PC-3 (cell line): Measurements from ENCODE around the gene ZNF766.

Experiments used
- EZH2 ChIP-seq: fragments of 300-600 bp; sonication (generic); IDR thresholded peaks from one replicate; pipeline ENCODE4 v1.6.1; 2017; ENCODE audit warnings: antibody characterized with exemption, mild to moderate bottlenecking, low read length; ENCODE audit not compliant: unreplicated experiment
- EZH2phosphoT487 ChIP-seq: fragments of 300-600 bp; sonication (generic); IDR thresholded peaks from 2 replicates; pipeline ENCODE4 v1.6.1; 2018; ENCODE audit warnings: mild to moderate bottlenecking, antibody characterized with exemption, low read length, borderline replicate concordance
- TF ChIP-seq, protein P1 (sequence below): fragments of 300-600 bp; sonication (generic); conservative IDR thresholded peaks from 2 replicates; pipeline ENCODE4 v1.5.1; 2017; ENCODE audit warnings: antibody characterized with exemption, low read depth, mild to moderate bottlenecking, low read length

- TF ChIP-seq EZH2 (no peak), EZH2phosphoT487 (no peak)
- TF ChIP-seq, protein P1, sequence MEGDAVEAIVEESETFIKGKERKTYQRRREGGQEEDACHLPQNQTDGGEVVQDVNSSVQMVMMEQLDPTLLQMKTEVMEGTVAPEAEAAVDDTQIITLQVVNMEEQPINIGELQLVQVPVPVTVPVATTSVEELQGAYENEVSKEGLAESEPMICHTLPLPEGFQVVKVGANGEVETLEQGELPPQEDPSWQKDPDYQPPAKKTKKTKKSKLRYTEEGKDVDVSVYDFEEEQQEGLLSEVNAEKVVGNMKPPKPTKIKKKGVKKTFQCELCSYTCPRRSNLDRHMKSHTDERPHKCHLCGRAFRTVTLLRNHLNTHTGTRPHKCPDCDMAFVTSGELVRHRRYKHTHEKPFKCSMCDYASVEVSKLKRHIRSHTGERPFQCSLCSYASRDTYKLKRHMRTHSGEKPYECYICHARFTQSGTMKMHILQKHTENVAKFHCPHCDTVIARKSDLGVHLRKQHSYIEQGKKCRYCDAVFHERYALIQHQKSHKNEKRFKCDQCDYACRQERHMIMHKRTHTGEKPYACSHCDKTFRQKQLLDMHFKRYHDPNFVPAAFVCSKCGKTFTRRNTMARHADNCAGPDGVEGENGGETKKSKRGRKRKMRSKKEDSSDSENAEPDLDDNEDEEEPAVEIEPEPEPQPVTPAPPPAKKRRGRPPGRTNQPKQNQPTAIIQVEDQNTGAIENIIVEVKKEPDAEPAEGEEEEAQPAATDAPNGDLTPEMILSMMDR, result no peak
These were observed 11.0 kb upstream of the ZNF766 start for GRCh38 chr19:52258426-52258825.
